GM12878 (cell line): ENCODE data around the gene MSI2. TPM values are rescaled to one million over a fixed set of nuclear protein-coding genes. Genes with fewer than 3 reads are reported as not detected.

Experiments
- ATAC-seq: fragments of 200-7000 bp; cut with Tn5 transposase; 3 replicates; pipeline ENCODE4 v1.9.1; 2020; ENCODE audit warnings: mild to moderate bottlenecking, moderate library complexity
- BruUV-seq: library from RNA; stranded (reverse); fragments of 400-500 nt; replicated peaks from 2 replicates; lab custom pipeline; 2021; lab: Mats Ljungman, UMichigan
- CTCF ChIA-PET: fragments of 300-600 bp; sonication (Branson Sonifier 250); formaldehyde crosslinking; extraction: SDS; loops from one replicate; lab custom pipeline; 2021; ENCODE audit warnings: inconsistent platforms; lab: Yijun Ruan, JAX
- POLR2A ChIA-PET: fragments of 350-600 bp; formaldehyde crosslinking; extraction: SDS; loops from one replicate; lab custom pipeline; 2021; ENCODE audit warnings: inconsistent platforms; lab: Charles Lee
- RAD21 ChIA-PET: fragments of 300-600 bp; sonication (Branson Sonifier 250); formaldehyde crosslinking; loops from one replicate; lab custom pipeline; 2023; ENCODE audit warnings: antibody characterized with exemption; ENCODE audit not compliant: unreplicated experiment; lab: Charles Lee
- SMC1A ChIA-PET: fragments of 300-600 bp; sonication (Branson Sonifier 250); formaldehyde crosslinking; loops from one replicate; lab custom pipeline; 2023; ENCODE audit not compliant: unreplicated experiment, uncharacterized antibody; lab: Charles Lee
- DNase-seq: peaks from one replicate; pipeline ENCODE4 v3.0.0-alpha.2; 2011; ENCODE audit warnings: low read depth, low spot score
- FAIRE-seq: peaks from 3 replicates; lab custom pipeline; 2011; peaks lifted over from hg19 to GRCh38; lab: Jason Lieb, UNC
- H2AFZ ChIP-seq: 2 replicates; pipeline ENCODE4 v1.6.0; 2011; ENCODE audit warnings: low read depth, low read length, control low read depth; ENCODE audit not compliant: control insufficient read depth
- H3K27ac ChIP-seq: 2 replicates; pipeline ENCODE4 v1.5.1; 2011; ENCODE audit warnings: control low read depth; ENCODE audit not compliant: control insufficient read depth, insufficient read depth
- H3K27me3 ChIP-seq, 2 experiments: replicated peaks in 1 of 2; 2 replicates each; pipeline versions ENCODE4 v1.6.0 to v1.6.1; 2011; ENCODE audit warnings: low read length in 1 of 2; ENCODE audit not compliant: control insufficient read depth in 2 of 2, insufficient read depth in 2 of 2
- H3K36me3 ChIP-seq, 2 experiments: 2 replicates each; pipeline ENCODE4 v1.5.1; 2011; ENCODE audit warnings: low read length in 1 of 2; ENCODE audit not compliant: control insufficient read depth in 2 of 2, insufficient read depth in 2 of 2
- H3K4me1 ChIP-seq: 2 replicates; pipeline ENCODE4 v1.6.1; 2011; ENCODE audit warnings: mild to moderate bottlenecking, low read length, moderate library complexity, mixed read lengths; ENCODE audit not compliant: control insufficient read depth, insufficient read depth
- H3K4me2 ChIP-seq: 2 replicates; pipeline ENCODE4 v1.6.0; 2011; ENCODE audit warnings: control low read depth; ENCODE audit not compliant: control insufficient read depth, insufficient read depth
- H3K4me3 ChIP-seq: fragments of 200-600 bp; sonication (generic); 2 replicates; pipeline ENCODE4 v1.5.1; 2016
- H3K79me2 ChIP-seq: 2 replicates; pipeline ENCODE4 v1.6.0; 2011; ENCODE audit warnings: low read length; ENCODE audit not compliant: control insufficient read depth, insufficient read depth
- H3K9ac ChIP-seq: 2 replicates; pipeline ENCODE4 v1.8.0; 2011; ENCODE audit warnings: low read length, control low read depth, mixed read lengths; ENCODE audit not compliant: control insufficient read depth, insufficient read depth
- H3K9me3 ChIP-seq: replicated peaks from 3 replicates; pipeline ENCODE4 v1.5.1; 2011; ENCODE audit warnings: mild to moderate bottlenecking, low read length; ENCODE audit not compliant: control insufficient read depth, insufficient read depth
- H4K20me1 ChIP-seq: 2 replicates; pipeline ENCODE4 v1.6.0; 2011; ENCODE audit not compliant: control insufficient read depth, insufficient read depth
- BCLAF1 ChIP-seq: fragments of 450-650 bp; IDR thresholded peaks from 2 replicates; pipeline ENCODE4 v1.6.1; 2017; ENCODE audit warnings: antibody characterized with exemption, mild to moderate bottlenecking, moderate library complexity
- CEBPB ChIP-seq, 2 experiments: fragments of 150-350 bp in 1 of 2; IDR thresholded peaks; 2 replicates each; pipeline ENCODE4 v1.6.1; 2012 to 2014; ENCODE audit warnings: low read depth in 2 of 2, low read length in 2 of 2, borderline replicate concordance in 1 of 2, inconsistent platforms in 1 of 2
- CREB1 ChIP-seq: IDR thresholded peaks from 2 replicates; pipeline ENCODE4 v1.6.1; 2012; ENCODE audit warnings: low read depth, mild to moderate bottlenecking, inconsistent platforms
- ETV6 ChIP-seq, 2 experiments: fragments of 450-650 bp in 1 of 2; IDR thresholded peaks in 1 of 2; conservative IDR thresholded peaks in 1 of 2; 2 replicates each; pipeline ENCODE4 v1.6.1; 2014; ENCODE audit warnings: antibody characterized with exemption in 1 of 2, borderline replicate concordance in 1 of 2, low read depth in 1 of 2, mild to moderate bottlenecking in 1 of 2, moderate library complexity in 1 of 2
- FOXM1 ChIP-seq: IDR thresholded peaks from 2 replicates; pipeline ENCODE4 v1.6.1; 2012; ENCODE audit warnings: low read depth, mild to moderate bottlenecking, inconsistent platforms, low read length, moderate library complexity
- HSF1 ChIP-seq: fragments of 150-350 bp; IDR thresholded peaks from 2 replicates; pipeline ENCODE4 v1.6.1; 2014; ENCODE audit warnings: mild to moderate bottlenecking, low read depth, low read length
- IRF3 ChIP-seq: fragments of 450-650 bp; IDR thresholded peaks from 2 replicates; pipeline ENCODE4 v1.6.1; 2014; ENCODE audit warnings: mild to moderate bottlenecking
- MTA2 ChIP-seq: fragments of 450-650 bp; IDR thresholded peaks from 2 replicates; pipeline ENCODE4 v1.6.1; 2016; ENCODE audit warnings: low read depth, mild to moderate bottlenecking, moderate library complexity
- NFXL1 ChIP-seq: fragments of 450-650 bp; IDR thresholded peaks from 2 replicates; pipeline ENCODE4 v1.6.1; 2017; ENCODE audit warnings: antibody characterized with exemption, mild to moderate bottlenecking, borderline replicate concordance
- PAX5 ChIP-seq: IDR thresholded peaks from 2 replicates; pipeline ENCODE4 v1.6.1; 2011; ENCODE audit warnings: low read depth, low read length, borderline replicate concordance
- POU2F2 ChIP-seq: IDR thresholded peaks from 3 replicates; pipeline ENCODE4 v1.6.1; 2011; ENCODE audit warnings: low read depth, mild to moderate bottlenecking, low read length, borderline replicate concordance
- REST ChIP-seq: IDR thresholded peaks from 2 replicates; pipeline ENCODE4 v1.6.1; 2012; ENCODE audit warnings: mild to moderate bottlenecking, low read depth, low read length
- SMAD1 ChIP-seq: fragments of 450-650 bp; IDR thresholded peaks from 2 replicates; pipeline ENCODE4 v1.6.1; 2018; ENCODE audit warnings: mild to moderate bottlenecking, low read depth; ENCODE audit not compliant: partially characterized antibody
- SUPT20H ChIP-seq: IDR thresholded peaks from 2 replicates; pipeline ENCODE4 v1.6.1; 2011; ENCODE audit warnings: low read depth, mild to moderate bottlenecking, low read length, moderate library complexity, borderline replicate concordance; ENCODE audit not compliant: control insufficient read depth
- ZNF274 ChIP-seq: IDR thresholded peaks from one replicate; pipeline ENCODE4 v1.8.0; 2011; ENCODE audit not compliant: insufficient read length, insufficient read depth
- WGBS: methylation state at CpG from one replicate; pipeline ENCODE4 v1.1.6; 2016; ENCODE audit warnings: low lambda C conversion rate; ENCODE audit not compliant: insufficient replicate concordance, insufficient coverage; ENCODE audit errors: missing lambda C conversion rate; 5-methylcytosine and 5-hydroxymethylcytosine counted together
- in situ Hi-C: fragments of 300-500 bp; cut with MboI; formaldehyde crosslinking; loops from 9 replicates; pipeline ENCODE4 v1.14.3; 2018; ENCODE audit warnings: mixed read lengths
- intact Hi-C: fragments of 100-400 bp; cut with micrococcal nuclease; formaldehyde crosslinking; loops from one replicate; pipeline ENCODE4 v1.14.2; 2022; ENCODE audit not compliant: unreplicated experiment
- polyA plus RNA-seq, 11 experiments: library from polyadenylated mRNA; depleted of rRNA in 4 of 11; unstranded in 6 of 11; stranded (reverse) in 5 of 11; fragments of >200 nt; fragmentation: Nextera tagmentation in 4 of 11; fragmentation: Illumina TruSeq in 1 of 11; extraction: Ambion mirVana in 4 of 11; extraction: Trizol in 1 of 11; gene quantifications; 1 replicate in 1 of 11; 2 replicates in 10 of 11; pipeline versions ENCODE4 v1.2.1 to v1.2.3, GENCODE V29; 2011 to 2016; ENCODE audit warnings: inconsistent platforms in 2 of 11, missing spikeins in 2 of 11, low read depth in 1 of 11
- total RNA-seq, 4 experiments: library from RNA; depleted of rRNA in 3 of 4; stranded (reverse); fragments of >200 nt in 3 of 4; fragmentation: Illumina TruSeq in 1 of 4; extraction: Trizol in 1 of 4; gene quantifications; 2 replicates each; pipeline versions ENCODE4 v1.2.1 to v1.2.3, GENCODE V29; 2013 to 2021

MSI2 gene
- total and polyA plus RNA-seq, 10 of the 15 experiments (the other 5 are each of a cell fraction or from before 2014, with no cell fraction given), result 6.1 to 76.1 (median 42.0) TPM

- intact Hi-C loops, result no loop called here
- SMC1A ChIA-PET, result interaction anchor here (0.6 kb wide), 1 partner anchor 120 kb away, joined by 3 read pairs; no protein-coding TSS in a partner anchor
- TF ChIP-seq POU2F2 (no peak), ZNF274 (no peak), FOXM1 (no peak), ETV6 (conservative IDR thresholded peaks at IDR 0.05 in 1 of 2, IDR thresholded peaks at IDR 0.05 in 1 of 2; ENCODE audit: borderline replicate concordance in 1 of 2, low read depth in 1 of 2) (no peak), SMAD1 (no peak), CEBPB (IDR thresholded peaks at IDR 0.05; ENCODE audit: borderline replicate concordance in 1 of 2, low read depth in 2 of 2, low read length in 2 of 2) (no peak), SUPT20H (no peak), IRF3 (no peak), CREB1 (no peak), PAX5 (no peak), HSF1 (no peak), BCLAF1 (no peak), MTA2 (no peak), REST (no peak), NFXL1 (no peak)
Measured at GRCh38 chr17:57234739-57235092, 21.6 kb upstream of the MSI2 start.

More at GRCh38 chr17:57234739-57235092, 21.6 kb upstream of the MSI2 start:
- Histone ChIP-seq H3K27me3 (no peaks in the 10 kb centered on the region), H3K9me3 (no peaks in the 10 kb centered on the region), H3K4me2 (no peak overlapping the region), H3K27ac (no peak overlapping the region), H3K79me2 (no peaks in the 10 kb centered on the region), H3K36me3 (no peaks in the 10 kb centered on the region), H3K9ac (no peak overlapping the region), H2AFZ (no peak overlapping the region), H3K4me3 (no peak overlapping the region), H4K20me1 (no peaks in the 10 kb centered on the region), H3K4me1 (no peaks in the 10 kb centered on the region)
- no peak for ATAC-seq
- 0% methylated on average over 1 of the region's 1 CpG for WGBS
- POLR2A ChIA-PET, result no interaction called here
- no peak for DNase-seq
- RAD21 ChIA-PET, result interaction anchor here (1.0 kb wide), 1 partner anchor 98 kb away, joined by 3 read pairs; no protein-coding TSS in a partner anchor
- CTCF ChIA-PET, result interaction anchor here (1.1 kb wide), 1 partner anchor 437 kb away, joined by 3 read pairs; no protein-coding TSS in a partner anchor
- in situ Hi-C loops, result no loop called here
- FAIRE-seq, result no peak
- no TSS peak for BruUV-seq
